GM18868 (cell line): ENCODE results near the gene TMEM132E.

Experiments
- ATAC-seq: cut with Tn5 transposase; IDR thresholded peaks from one replicate; pipeline ENCODE4 v1.9.1; 2021; ENCODE audit warnings: mild to moderate bottlenecking, moderate library complexity; ENCODE audit not compliant: unreplicated experiment

The TMEM132E gene

DNA sequence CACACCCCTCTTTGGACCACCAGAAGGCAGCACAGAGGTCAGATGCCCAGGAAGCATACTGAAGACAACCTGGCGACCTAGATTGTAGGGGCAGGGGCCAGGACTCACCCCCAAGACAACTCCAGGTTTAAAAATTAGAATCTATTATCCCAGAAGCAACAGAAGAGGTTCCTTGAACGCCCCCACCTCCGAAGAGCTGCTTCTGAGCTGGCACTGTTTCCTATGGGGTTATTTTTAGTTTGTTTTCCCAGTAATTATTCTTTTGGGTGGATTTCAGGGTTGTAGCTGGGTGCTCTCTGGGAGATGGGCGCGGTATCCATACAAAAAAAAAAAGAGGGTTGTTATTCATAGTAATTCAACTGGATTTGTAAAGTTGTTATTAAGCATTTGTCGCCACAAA lies 10.4 kb upstream of the TMEM132E start:
- no peak for ATAC-seq

GRCh38 chr17:34569591-34569990 lies 9.8 kb upstream of the TMEM132E start:
- no peak for ATAC-seq

DNA sequence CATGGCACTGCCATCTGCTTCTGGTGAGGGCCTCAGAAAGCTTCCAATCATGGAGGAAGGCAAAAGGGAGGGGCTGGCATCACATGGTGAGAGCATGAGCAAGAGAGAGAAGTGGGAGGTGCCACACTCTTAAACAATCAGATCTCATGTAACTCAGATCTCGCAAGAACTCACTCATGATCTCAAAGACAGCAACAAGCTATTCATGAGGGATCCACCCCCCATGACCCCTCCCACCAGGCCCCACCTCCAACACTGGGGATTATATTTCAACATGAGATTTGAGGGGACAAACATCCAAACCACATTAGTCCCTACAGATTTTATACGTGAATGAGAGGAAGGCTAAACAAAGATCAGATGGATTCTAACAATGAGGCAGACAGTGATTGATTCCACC lies 8.9 kb upstream of the TMEM132E start:
- ATAC-seq, result no peak

GRCh38 chr17:34571428-34572130 lies 7.8 kb upstream of the TMEM132E start:
- no peak for ATAC-seq

DNA sequence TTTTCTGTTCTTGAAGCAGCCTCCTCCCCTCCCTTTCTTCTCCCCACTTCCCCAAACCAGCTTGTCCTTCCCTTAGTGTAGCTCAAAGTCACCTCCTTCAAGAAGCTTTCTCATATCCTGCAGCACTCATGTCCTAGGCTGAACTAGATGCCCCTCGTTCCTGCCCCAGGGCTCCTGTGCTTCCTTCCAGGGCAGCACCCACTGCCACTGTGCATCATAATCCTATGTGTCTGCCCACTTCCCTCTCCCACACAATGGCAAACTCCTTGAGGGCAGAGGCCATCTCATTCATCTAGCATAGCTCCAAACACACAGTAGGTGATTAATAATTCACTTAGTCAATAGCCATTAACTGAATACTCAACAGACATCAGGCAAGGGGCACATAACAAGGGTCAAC lies 6.9 kb upstream of the TMEM132E start:
- ATAC-seq, result no peak

- no peak for ATAC-seq
These were observed 4.2 kb upstream of the TMEM132E start for GRCh38 chr17:34575182-34575581.

DNA sequence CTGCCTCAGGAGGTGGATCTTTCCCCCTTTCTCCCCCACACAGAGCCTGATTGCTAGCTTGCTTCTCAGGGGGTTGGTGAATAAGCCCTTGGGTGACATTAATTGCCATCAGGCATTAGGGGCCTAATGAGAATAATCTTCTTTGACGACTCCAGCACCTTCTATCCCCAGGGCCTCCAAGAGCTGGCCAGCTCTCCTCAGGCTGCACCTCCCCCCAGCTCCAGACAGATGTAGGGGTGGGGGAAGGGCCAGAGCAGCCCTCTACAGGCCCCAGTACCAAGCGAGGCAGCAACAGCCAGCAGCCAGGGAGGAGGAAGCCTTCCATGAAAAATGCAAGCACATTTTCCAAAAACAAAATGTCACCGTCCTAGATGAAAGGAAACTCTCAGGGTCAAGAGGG lies 1.4 kb upstream of the TMEM132E start:
- ATAC-seq, result no peak

DNA sequence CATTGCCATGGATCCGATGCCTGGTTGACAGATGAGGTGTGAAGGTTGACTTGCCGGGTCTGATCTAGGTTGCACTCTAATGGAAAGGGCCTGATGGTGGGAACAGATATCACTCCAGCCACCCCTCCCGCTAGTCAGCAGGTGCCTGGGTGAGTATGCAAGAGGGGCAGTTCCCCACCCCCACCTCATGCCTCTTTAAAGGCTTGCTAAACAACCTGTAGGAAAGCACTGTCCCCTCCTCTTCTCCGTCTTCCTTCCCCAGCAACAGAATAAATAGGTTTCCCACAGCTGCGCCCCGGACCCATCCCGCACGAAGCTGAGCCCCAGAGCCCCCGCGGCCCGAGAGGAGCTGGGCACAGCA lies 746 bp upstream of the TMEM132E start:
- no peak for ATAC-seq

- no peak for ATAC-seq
These were observed 750 bp downstream of the TMEM132E start for GRCh38 chr17:34579979-34580684.

GRCh38 chr17:34580685-34581445 lies 1.5 kb downstream of the TMEM132E start:
- no peak for ATAC-seq

DNA sequence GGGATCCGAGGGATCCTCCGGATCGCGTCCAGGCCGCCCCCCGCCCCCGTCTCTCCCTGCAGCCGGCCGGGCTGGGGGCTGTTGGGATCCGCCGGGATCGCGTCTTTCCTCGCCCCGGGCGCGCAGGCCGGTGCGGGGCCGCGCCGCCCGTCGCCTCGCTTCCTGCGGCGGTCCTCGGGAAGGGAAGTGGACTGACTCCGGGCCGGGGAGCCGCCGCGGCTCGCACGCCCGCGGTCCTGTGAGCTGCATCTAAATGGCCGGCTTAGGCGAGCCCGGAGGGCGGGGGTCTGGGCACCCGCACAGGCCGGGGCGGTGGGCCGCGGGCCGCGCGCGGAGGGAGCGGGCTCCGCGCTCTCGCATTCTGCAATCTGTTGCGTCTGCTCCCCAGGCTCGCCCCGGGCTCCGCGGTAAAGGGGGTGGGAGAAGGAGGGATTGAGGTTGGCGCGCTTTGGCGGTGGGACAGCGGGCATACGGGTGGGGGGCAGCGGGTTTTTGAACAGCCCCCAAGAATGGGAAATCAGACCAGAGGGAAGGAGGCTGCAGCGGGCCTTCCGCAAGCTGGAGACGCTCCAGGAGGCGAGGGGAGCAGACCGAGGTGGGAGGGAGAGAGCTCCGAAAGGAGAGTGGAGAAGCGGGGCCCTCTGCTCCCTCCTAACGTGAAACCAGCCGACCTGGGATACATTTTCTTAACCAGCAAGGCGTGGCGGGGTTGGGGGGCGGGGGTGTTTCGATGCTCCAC lies 2.2 kb downstream of the TMEM132E start:
- no peak for ATAC-seq

GRCh38 chr17:34582185-34582900 lies 3.0 kb downstream of the TMEM132E start:
- ATAC-seq, result no peak

GRCh38 chr17:34582901-34583245 lies 3.5 kb downstream of the TMEM132E start:
- no peak for ATAC-seq

GRCh38 chr17:34584805-34585416 lies 5.5 kb downstream of the TMEM132E start:
- ATAC-seq, result no peak

GRCh38 chr17:34586346-34586846 lies 7.0 kb downstream of the TMEM132E start:
- no peak for ATAC-seq

- ATAC-seq, result no peak
These were observed 8.9 kb downstream of the TMEM132E start for GRCh38 chr17:34588266-34588665.

DNA sequence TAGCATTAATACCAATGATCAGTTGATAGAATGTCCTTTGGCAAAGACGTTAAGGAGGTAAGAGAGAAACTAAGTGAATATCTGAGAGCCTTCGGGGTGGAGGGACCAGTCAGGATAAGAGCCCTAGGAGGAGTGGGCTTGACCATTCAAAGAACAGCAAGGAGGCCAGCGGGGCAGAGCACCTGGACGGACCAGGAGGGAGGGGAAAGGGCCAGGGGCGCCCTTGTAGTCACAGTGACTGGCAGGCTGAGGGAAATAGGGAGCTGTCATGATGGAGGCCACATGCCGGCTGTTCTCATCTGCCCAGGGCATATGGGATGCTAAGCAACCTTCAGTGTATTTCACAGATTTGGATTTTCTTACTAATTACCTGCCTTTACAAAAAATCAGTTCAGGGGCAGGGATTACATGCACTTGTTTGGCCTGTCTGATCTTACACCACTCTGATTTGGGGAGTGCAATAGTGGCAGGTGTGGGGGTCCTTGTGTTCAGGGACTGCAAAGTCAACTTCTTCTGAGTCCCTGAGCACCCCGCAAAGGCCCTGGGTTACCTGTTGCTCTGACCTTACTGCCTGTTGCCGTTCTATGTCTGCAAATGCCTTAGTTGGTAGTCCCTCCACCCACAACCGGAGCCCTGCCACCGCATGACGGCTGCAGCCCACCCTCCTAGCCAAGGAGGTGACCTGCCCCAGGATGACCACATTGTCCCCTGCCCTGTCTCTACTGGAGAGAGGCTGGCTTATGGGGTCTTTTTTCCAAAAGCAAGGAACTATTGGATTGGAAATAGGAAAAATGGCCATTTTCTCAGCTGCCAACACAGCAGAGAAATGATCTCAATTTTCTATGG lies 10.0 kb downstream of the TMEM132E start:
- no peak for ATAC-seq

DNA sequence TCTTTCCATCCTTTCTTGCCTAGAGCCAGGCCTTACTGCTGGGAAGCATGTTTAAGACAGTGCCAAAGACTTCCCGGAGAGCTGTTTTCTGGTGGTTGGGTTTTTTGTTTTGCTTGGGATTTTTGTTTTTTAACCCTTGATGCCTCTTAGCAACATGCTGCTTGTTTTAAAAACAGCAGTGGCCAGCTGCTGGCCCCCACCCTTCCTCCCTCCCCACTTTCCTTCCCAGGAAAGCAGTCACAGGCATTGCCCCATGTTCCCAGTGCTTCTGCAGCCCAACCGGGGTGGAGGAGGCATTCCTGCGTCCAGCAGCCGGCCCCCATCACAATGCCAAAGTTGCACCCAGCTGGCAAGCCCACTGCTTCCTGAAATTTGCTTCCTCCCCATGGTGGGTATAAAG lies 12.6 kb downstream of the TMEM132E start:
- no peak for ATAC-seq

GRCh38 chr17:34596920-34597319 lies 17.5 kb downstream of the TMEM132E start:
- ATAC-seq, result no peak
